ENCODE measurements around the gene BACH2. TPM values are rescaled to one million over a fixed set of nuclear protein-coding genes. Genes with fewer than 3 reads are reported as not detected.

The BACH2 gene
- total RNA-seq, 1 experiment from 2014 or later: 3.3 TPM

DNA sequence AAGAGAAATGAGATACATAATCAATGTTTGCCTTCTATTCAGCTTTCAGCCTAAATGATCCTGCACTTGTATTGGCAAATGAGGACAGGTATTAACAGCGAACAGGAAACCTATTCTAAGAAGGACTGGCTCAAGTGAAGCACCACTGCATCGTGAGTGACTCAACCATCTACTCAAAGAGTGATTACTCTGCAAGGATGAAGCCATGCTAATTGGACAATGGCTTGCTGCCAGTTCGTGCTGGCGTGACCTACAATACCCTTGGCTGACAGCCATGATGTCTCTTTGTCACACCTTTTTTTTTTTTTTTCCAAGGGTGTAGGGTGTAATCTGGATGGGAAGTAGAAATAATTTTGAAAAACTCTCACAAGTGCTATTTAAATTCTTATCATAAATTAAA, 297.5 kb downstream of the BACH2 start:
- RAD21 ChIA-PET (ENCODE audit: low non-redundant PET in 1 of 2, low total read pairs in 2 of 2, uncharacterized antibody in 2 of 2, unreplicated experiment in 2 of 2): no interaction called here
- intact Hi-C loops (cut with micrococcal nuclease): no loop called here
- peak overlapping the region; percentile 27 for H3K4me2 ChIP-seq (ENCODE audit: low read length)

DNA sequence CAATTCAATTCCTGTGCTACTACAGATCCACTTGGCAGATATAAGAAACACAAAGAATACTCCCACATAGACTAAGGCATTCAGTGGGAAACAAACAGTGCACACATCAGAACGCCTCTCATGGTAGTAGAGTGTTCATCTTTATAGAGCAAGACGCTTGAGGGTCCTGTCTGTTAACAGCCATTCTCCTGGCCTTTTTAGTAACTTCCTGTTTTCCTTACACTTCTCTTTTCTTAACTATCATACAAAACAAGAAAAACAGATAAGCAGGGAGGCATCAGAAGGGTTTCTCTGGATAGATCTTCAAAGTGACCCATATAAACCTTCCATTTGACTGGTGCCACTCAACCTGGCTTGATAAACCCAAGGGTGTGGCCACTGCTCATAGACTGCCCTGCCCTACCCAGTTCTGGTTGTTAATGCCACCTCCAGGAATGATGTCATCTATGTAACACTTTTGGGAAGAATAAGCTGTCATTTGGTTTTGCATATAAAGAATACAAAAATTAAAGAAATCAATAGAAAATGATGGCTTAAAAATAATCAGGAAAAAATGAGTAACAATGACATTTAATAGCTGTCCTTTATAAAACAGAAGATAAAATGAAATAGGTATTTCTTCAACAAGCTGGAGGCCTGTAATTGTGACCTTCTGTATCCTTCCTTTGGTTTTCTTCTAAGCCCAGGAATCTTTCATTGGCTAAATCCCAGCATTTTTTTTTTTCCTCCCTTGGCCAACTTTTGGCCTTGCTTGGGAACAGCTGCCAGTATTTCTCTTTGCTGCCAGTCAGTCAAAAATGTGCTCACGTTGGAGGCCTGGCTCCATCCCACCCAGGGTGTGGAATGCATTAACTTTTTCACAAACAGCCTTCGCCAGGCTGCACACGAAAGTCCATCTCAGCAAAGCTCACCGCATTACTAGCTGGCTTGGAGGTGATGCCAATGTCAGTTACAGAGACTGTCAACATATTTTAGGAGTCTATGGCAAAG, 298.9 kb downstream of the BACH2 start:
- intact Hi-C loops (cut with micrococcal nuclease): no loop called here
- Histone ChIP-seq H3K79me2 (ENCODE audit: insufficient read depth, low read length) (no peaks in the 10 kb centered on the region), H2AFZ (ENCODE audit: low read depth, low read length, poor library complexity, severe bottlenecking) (no peak overlapping the region), H3K9me2 (ENCODE audit: insufficient read depth) (no peaks in the 10 kb centered on the region), H3K9ac (ENCODE audit: low read length) (no peak overlapping the region), H3K27me3 (ENCODE audit: insufficient read depth, low read length) (no peaks in the 10 kb centered on the region), H4K20me1 (ENCODE audit: insufficient read depth) (no peaks in the 10 kb centered on the region), H3K27ac (ENCODE audit: low read depth, low read length) (no peak overlapping the region), H3K36me3 (ENCODE audit: control insufficient read depth in 1 of 2, insufficient read depth in 2 of 2, low read length in 2 of 2) (no peaks in the 10 kb centered on the region), H3K4me3 (replicated peaks in 1 of 2; ENCODE audit: low read depth in 1 of 2, low read length in 2 of 2) (no peak overlapping the region), H3K4me2 (ENCODE audit: low read length) (no peak overlapping the region), H3K9me3 (ENCODE audit: control insufficient read depth in 1 of 2, insufficient read depth in 1 of 2, low read depth in 1 of 2, low read length in 2 of 2) (no peaks in the 10 kb centered on the region), H3K4me1 (ENCODE audit: control insufficient read depth in 1 of 2, insufficient read depth in 2 of 2, low read length in 2 of 2) (peaks cover 9 to 34% of the 10 kb centered on the region in 2 experiments)
- CTCF ChIA-PET: no interaction called here
- no peak for TF ChIP-seq CEBPB (IDR thresholded peaks at IDR 0.05; ENCODE audit: low read depth)
- TF ChIP-seq, protein P1, sequence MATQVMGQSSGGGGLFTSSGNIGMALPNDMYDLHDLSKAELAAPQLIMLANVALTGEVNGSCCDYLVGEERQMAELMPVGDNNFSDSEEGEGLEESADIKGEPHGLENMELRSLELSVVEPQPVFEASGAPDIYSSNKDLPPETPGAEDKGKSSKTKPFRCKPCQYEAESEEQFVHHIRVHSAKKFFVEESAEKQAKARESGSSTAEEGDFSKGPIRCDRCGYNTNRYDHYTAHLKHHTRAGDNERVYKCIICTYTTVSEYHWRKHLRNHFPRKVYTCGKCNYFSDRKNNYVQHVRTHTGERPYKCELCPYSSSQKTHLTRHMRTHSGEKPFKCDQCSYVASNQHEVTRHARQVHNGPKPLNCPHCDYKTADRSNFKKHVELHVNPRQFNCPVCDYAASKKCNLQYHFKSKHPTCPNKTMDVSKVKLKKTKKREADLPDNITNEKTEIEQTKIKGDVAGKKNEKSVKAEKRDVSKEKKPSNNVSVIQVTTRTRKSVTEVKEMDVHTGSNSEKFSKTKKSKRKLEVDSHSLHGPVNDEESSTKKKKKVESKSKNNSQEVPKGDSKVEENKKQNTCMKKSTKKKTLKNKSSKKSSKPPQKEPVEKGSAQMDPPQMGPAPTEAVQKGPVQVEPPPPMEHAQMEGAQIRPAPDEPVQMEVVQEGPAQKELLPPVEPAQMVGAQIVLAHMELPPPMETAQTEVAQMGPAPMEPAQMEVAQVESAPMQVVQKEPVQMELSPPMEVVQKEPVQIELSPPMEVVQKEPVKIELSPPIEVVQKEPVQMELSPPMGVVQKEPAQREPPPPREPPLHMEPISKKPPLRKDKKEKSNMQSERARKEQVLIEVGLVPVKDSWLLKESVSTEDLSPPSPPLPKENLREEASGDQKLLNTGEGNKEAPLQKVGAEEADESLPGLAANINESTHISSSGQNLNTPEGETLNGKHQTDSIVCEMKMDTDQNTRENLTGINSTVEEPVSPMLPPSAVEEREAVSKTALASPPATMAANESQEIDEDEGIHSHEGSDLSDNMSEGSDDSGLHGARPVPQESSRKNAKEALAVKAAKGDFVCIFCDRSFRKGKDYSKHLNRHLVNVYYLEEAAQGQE (IDR thresholded peaks at IDR 0.05; ENCODE audit: low read depth): no peak
- TF ChIP-seq, protein P2, sequence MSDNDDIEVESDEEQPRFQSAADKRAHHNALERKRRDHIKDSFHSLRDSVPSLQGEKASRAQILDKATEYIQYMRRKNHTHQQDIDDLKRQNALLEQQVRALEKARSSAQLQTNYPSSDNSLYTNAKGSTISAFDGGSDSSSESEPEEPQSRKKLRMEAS (IDR thresholded peaks at IDR 0.05): no peak
- no TSS peak for BruUV-seq (replicated peaks)
- RAD21 ChIA-PET (ENCODE audit: low non-redundant PET in 1 of 2, low total read pairs in 2 of 2, uncharacterized antibody in 2 of 2, unreplicated experiment in 2 of 2): no interaction called here
- DNase-seq (ENCODE audit: low read depth, low spot score) (no peak), ATAC-seq (no peak)
- POLR2A ChIA-PET: no interaction called here

More for the DNA sequence above, 297.5 kb downstream of the BACH2 start:
- H3K4me3 ChIP-seq (replicated peaks in 1 of 2; ENCODE audit: low read depth in 1 of 2, low read length in 2 of 2): no peak overlapping the region
- no peak overlapping the region for H2AFZ ChIP-seq (ENCODE audit: low read depth, low read length, poor library complexity, severe bottlenecking)
- H3K9ac ChIP-seq (ENCODE audit: low read length): no peak overlapping the region
- DNase-seq (ENCODE audit: low read depth, low spot score) (peak; percentile 54), ATAC-seq (no peak)
- TF ChIP-seq ZFX (IDR thresholded peaks at IDR 0.05): no peak
- TF ChIP-seq YY1 (IDR thresholded peaks at IDR 0.05; ENCODE audit: extremely low read depth, insufficient replicate concordance, low read depth, low read length): no peak
- TF ChIP-seq JUND (IDR thresholded peaks at IDR 0.05): no peak
- TF ChIP-seq ELF1 (IDR thresholded peaks at IDR 0.05; ENCODE audit: borderline replicate concordance, low read depth): no peak
- peak; percentile 47; the same call in 1 of the 2 replicates for TF ChIP-seq SP1 (IDR thresholded peaks at IDR 0.05; ENCODE audit: low read depth)
- TF ChIP-seq POLR2AphosphoS5 (IDR thresholded peaks at IDR 0.05; ENCODE audit: low read depth, low read length): peak; percentile 41; the same call in 1 of the 2 replicates
- peak; percentile 33 for TF ChIP-seq TCF7L2 (IDR thresholded peaks at IDR 0.05; ENCODE audit: borderline replicate concordance, extremely low read depth, insufficient read depth, insufficient read length)
- no peak for TF ChIP-seq SIN3A (IDR thresholded peaks at IDR 0.05; ENCODE audit: low read depth)
- 0 out of 2 replicates have a peak, but pooled peaks have one; percentile 16 for TF ChIP-seq CBX3 (IDR thresholded peaks at IDR 0.05; ENCODE audit: low read depth)
- no peaks in the 10 kb centered on the region for H3K36me3 ChIP-seq (ENCODE audit: control insufficient read depth in 1 of 2, insufficient read depth in 2 of 2, low read length in 2 of 2)
- peaks cover 15 to 48% of the 10 kb centered on the region in 2 experiments for H3K4me1 ChIP-seq (ENCODE audit: control insufficient read depth in 1 of 2, insufficient read depth in 2 of 2, low read length in 2 of 2)
- H3K9me2 ChIP-seq (ENCODE audit: insufficient read depth): no peaks in the 10 kb centered on the region
- no peaks in the 10 kb centered on the region for H3K9me3 ChIP-seq (ENCODE audit: control insufficient read depth in 1 of 2, insufficient read depth in 1 of 2, low read depth in 1 of 2, low read length in 2 of 2)
- no peaks in the 10 kb centered on the region for H3K27me3 ChIP-seq (ENCODE audit: insufficient read depth, low read length)
- H3K79me2 ChIP-seq (ENCODE audit: insufficient read depth, low read length): no peaks in the 10 kb centered on the region
- no TSS peak for BruUV-seq (replicated peaks)
- CTCF ChIA-PET: no interaction called here
- POLR2A ChIA-PET: interaction anchor here (0.6 to 0.9 kb wide), 3 partner anchors 18 to 54 kb away, joined by 3 read pairs; no protein-coding TSS in a partner anchor
- H4K20me1 ChIP-seq (ENCODE audit: insufficient read depth): no peaks in the 10 kb centered on the region
- no peak overlapping the region for H3K27ac ChIP-seq (ENCODE audit: low read depth, low read length)

Data from HCT116 (cell line).